ENCODE results near the gene EXOG.

EXOG gene

DNA sequence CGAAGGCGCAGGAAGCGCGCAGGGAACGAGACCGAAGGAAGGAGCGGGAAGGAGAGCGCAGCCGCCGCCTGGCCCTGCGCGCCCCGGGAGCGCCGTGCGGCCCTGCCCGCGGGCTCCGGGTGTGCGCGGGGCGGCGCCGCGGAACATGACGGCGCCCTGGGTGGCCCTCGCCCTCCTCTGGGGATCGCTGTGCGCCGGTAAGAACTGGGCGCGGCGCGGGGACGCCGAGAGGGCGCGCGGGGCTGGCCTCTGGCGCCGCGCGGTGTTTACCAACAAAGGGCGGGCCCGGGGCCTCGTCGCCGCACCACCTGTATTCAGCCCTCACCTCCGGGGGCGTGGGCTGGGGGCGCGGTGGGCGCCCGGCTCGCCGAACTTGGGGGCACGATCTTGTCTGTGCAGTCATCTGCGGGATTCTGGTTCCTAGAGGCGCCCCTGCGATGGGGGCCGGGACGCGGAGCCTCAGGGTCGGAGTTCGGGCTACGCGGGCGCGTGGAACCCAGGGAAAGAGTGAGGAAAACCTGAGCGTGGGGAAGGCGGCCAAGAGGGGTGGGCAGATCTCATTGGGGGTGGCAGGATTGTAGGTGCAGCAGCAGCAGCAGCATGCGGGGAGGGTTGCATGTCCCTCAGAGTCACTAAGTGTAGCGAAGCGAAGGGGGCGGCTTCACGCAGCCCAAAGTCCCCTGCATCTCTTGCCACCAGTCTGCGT lies 41.8 kb upstream of the EXOG start:
- 0 out of 2 replicates have a peak, but pooled peaks have one; percentile 64 for TF ChIP-seq SIN3A (IDR thresholded peaks at IDR 0.05; ENCODE audit: borderline replicate concordance, insufficient read depth, low read length)
- TF ChIP-seq POLR2AphosphoS5 (IDR thresholded peaks at IDR 0.05; ENCODE audit: low read depth, low read length) = no peak
- peak; percentile 39 for TF ChIP-seq FOXP2 (optimal IDR thresholded peaks at IDR 0.05; ENCODE audit: borderline replicate concordance, extremely low read depth, extremely low read length, insufficient read depth)
- TF ChIP-seq TAF1 (IDR thresholded peaks at IDR 0.05; ENCODE audit: borderline replicate concordance, insufficient read depth, low read length) = peak; percentile 3; the same call in 1 of the 2 replicates
- no peak for TF ChIP-seq REST (IDR thresholded peaks at IDR 0.05; ENCODE audit: insufficient read depth in 1 of 2, low read depth in 2 of 2, low read length in 2 of 2)

DNA sequence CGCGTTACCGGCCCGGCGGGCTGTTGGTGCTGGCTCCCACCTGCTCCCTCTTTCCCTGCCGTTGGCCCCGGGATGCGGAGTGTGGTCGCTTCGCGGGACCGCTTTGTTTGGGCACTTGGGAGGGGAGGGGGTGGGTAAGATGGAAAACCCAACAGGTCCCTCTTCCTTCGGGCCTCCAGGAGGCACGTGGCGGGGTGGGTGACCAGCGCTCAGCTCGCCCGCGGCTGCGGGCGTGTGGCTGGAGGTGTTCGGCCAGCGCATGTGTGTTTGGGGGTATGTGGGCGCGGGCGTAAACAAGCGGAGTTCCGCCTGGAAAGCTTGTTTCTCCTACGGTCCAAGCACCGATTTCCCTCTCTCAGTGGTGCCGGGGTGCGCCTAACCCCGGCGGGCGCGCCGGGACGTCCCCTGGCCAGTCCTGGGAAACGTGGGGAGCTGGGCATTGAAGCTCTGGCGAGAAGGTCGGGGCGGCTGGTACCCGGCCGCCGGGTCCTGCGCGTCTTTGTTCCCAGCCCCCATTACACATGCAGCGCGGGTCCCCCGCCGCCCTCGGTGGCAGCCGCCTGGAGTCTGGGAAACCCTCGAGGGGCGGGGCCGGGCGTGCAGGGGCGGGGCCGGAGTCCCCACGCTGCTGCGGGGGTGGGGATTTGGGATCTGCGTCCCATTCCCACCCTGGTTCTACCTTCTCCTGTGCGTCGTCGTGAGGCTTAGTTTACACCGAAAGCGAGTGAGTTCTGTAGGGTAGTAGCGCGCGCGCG lies 41.1 kb upstream of the EXOG start:
- 0 out of 2 replicates have a peak, but pooled peaks have one; percentile 28 for TF ChIP-seq SIN3A (IDR thresholded peaks at IDR 0.05; ENCODE audit: borderline replicate concordance, insufficient read depth, low read length)
- no peak for TF ChIP-seq REST (IDR thresholded peaks at IDR 0.05; ENCODE audit: insufficient read depth in 1 of 2, low read depth in 2 of 2, low read length in 2 of 2)

DNA sequence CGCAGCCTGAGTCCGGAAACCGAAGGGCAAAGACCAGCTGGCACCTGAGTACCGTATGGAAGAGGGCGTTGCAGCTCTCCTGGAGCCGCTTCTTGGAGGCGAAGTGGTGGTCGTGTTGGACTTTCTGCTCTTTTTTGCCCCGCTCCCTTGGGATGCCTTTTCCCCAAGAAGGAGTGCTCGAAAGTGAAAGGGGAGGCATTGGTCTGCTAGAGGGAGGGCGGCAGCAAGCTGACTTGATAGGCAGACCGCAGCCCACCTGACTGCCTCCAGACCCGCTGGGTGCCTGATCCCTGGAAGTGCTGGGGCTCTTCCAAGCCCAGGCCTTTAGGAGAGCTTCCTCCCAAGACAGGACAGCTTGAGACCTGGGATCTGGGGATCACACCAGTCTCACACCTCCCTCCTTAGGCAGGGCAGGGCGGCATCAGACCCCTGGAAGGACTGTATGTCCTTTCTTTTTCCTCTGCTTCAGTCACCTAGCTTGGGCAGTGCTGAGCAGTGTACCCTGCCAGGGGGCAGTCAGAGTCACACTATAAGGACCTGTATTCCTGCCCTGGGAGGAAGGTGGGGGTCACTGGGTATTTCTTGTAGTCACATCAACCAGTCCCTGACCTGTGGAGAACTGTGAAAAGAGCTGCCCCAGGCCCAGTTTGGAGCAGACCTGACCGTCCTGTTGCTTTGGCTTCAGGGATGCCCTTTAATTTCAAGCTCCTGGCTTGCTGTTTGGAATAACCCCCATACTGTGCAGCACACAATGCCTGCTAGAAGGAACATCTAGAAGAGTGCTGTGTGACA lies 40.3 kb upstream of the EXOG start:
- TF ChIP-seq SIN3A (IDR thresholded peaks at IDR 0.05; ENCODE audit: borderline replicate concordance, insufficient read depth, low read length) = no peak
- no peak for TF ChIP-seq FOXP2 (optimal IDR thresholded peaks at IDR 0.05; ENCODE audit: borderline replicate concordance, extremely low read depth, extremely low read length, insufficient read depth)
- TF ChIP-seq TAF1 (IDR thresholded peaks at IDR 0.05; ENCODE audit: borderline replicate concordance, insufficient read depth, low read length) = no peak
- TF ChIP-seq POLR2AphosphoS5 (IDR thresholded peaks at IDR 0.05; ENCODE audit: low read depth, low read length) = no peak
- TF ChIP-seq REST (IDR thresholded peaks at IDR 0.05; ENCODE audit: insufficient read depth in 1 of 2, low read depth in 2 of 2, low read length in 2 of 2) = no peak

- TF ChIP-seq FOXP2 (optimal IDR thresholded peaks at IDR 0.05; ENCODE audit: borderline replicate concordance, extremely low read depth, extremely low read length, insufficient read depth) = no peak
- no peak for TF ChIP-seq REST (IDR thresholded peaks at IDR 0.05; ENCODE audit: insufficient read depth in 1 of 2, low read depth in 2 of 2, low read length in 2 of 2)
- no peak for TF ChIP-seq POLR2AphosphoS5 (IDR thresholded peaks at IDR 0.05; ENCODE audit: low read depth, low read length)
- TF ChIP-seq TAF1 (IDR thresholded peaks at IDR 0.05; ENCODE audit: borderline replicate concordance, insufficient read depth, low read length) = no peak
- no peak for TF ChIP-seq SIN3A (IDR thresholded peaks at IDR 0.05; ENCODE audit: borderline replicate concordance, insufficient read depth, low read length)
Measured at GRCh38 chr3:38457111-38458003, 38.8 kb upstream of the EXOG start.

All from PFSK-1 (cell line).